Suprapubic skin (tissue), 3 donors: ENCODE measurements around the gene ABLIM2.

Experiments
- CTCF ChIP-seq, 2 donors: fragments of 200-600 bp in 1 of 2; fragments of 450-650 bp in 1 of 2; sonication (generic) in 1 of 2; IDR thresholded peaks; one replicate each; pipeline ENCODE4 v1.5.1; 2016 to 2019; ENCODE audit warnings: antibody characterized with exemption in 2 of 2, mild to moderate bottlenecking in 1 of 2, moderate library complexity in 1 of 2
- POLR2A ChIP-seq, 2 donors: fragments of 450-650 bp; IDR thresholded peaks; one replicate each; pipeline ENCODE4 v1.6.1; 2017; ENCODE audit warnings: antibody characterized with exemption in 2 of 2, mild to moderate bottlenecking in 2 of 2, moderate library complexity in 2 of 2

GRCh38 chr4:7976634-7977033 is 182.0 kb downstream of the ABLIM2 start:
- no peak for TF ChIP-seq CTCF (IDR thresholded peaks at IDR 0.05)
- no peak for TF ChIP-seq POLR2A (IDR thresholded peaks at IDR 0.05)
